HepG2 (cell line): ENCODE results near the gene GFER. TPM values are rescaled to one million over a fixed set of nuclear protein-coding genes. Genes with fewer than 3 reads are reported as not detected.

ENCODE experiments used
- AGO2 ChIP-seq: fragments of 200-400 bp; formaldehyde crosslinking; optimal IDR thresholded peaks from 2 replicates; pipeline ENCODE3; 2017; ENCODE audit warnings: mild to moderate bottlenecking, low read depth, low read length, moderate library complexity
- EP300 ChIP-seq, 3 experiments: sonication (generic) in 1 of 3; formaldehyde crosslinking in 1 of 3; IDR thresholded peaks; 2 replicates each; pipeline versions ENCODE4 v1.5.1 to v1.6.1; 2011 to 2020; ENCODE audit warnings: low read depth in 2 of 3, low read length in 2 of 3, borderline replicate concordance in 1 of 3, improper control_type of control experiment in 1 of 3, mild to moderate bottlenecking in 1 of 3, missing genetic modification reagents in 1 of 3, moderate library complexity in 1 of 3
- HNRNPLL ChIP-seq: fragments of 200-400 bp; formaldehyde crosslinking; IDR thresholded peaks from 2 replicates; pipeline ENCODE4 v1.6.1; 2017; ENCODE audit warnings: mild to moderate bottlenecking, low read depth, low read length; ENCODE audit not compliant: poor library complexity, severe bottlenecking
- IRF2 ChIP-seq: IDR thresholded peaks from 2 replicates; pipeline ENCODE4 v1.6.1; 2018; ENCODE audit warnings: missing genetic modification reagents, missing compliant biosample characterization
- NFKB2 ChIP-seq: sonication (generic); formaldehyde crosslinking; IDR thresholded peaks from 2 replicates; pipeline ENCODE4 v1.4.0; 2020; ENCODE audit warnings: missing genetic modification reagents, borderline replicate concordance
- RAD51 ChIP-seq: fragments of 450-650 bp; IDR thresholded peaks from 2 replicates; pipeline ENCODE4 v1.6.1; 2016; ENCODE audit warnings: borderline replicate concordance
- TGIF2 ChIP-seq: IDR thresholded peaks from 2 replicates; pipeline ENCODE4 v1.6.1; 2016; ENCODE audit warnings: control low read depth, missing compliant biosample characterization
- THAP11 ChIP-seq: IDR thresholded peaks from 2 replicates; pipeline ENCODE4 v1.6.1; 2016; ENCODE audit warnings: missing biosample characterization, missing genetic modification reagents
- ZNF333 ChIP-seq: sonication (generic); formaldehyde crosslinking; IDR thresholded peaks from 2 replicates; pipeline ENCODE4 v1.4.0; 2020; ENCODE audit warnings: mild to moderate bottlenecking, missing genetic modification reagents, borderline replicate concordance
- ZNF816 ChIP-seq: sonication (generic); formaldehyde crosslinking; IDR thresholded peaks from 2 replicates; pipeline ENCODE4 v1.8.0; 2022; ENCODE audit warnings: missing genetic modification reagents, mild to moderate bottlenecking, borderline replicate concordance
- polyA plus RNA-seq, 8 experiments: library from polyadenylated mRNA; depleted of rRNA in 3 of 8; stranded (reverse) in 7 of 8; unstranded in 1 of 8; fragments of >200 nt; fragmentation: Illumina TruSeq in 4 of 8; extraction: Trizol in 4 of 8; gene quantifications; 2 replicates each; pipeline versions ENCODE4 v1.2.1 to v1.2.3, GENCODE V29; 2011 to 2016; ENCODE audit warnings: low read depth in 4 of 8, missing spikeins in 1 of 8, mixed read lengths in 1 of 8; ENCODE audit not compliant: insufficient read depth in 1 of 8
- total RNA-seq, 5 experiments: library from RNA; depleted of rRNA; stranded (reverse); fragments of >200 nt; fragmentation: Illumina TruSeq; extraction: Trizol; gene quantifications; 2 replicates each; pipeline ENCODE4 v1.2.3, GENCODE V29; 2016; ENCODE audit warnings: low read depth in 1 of 5
- TF ChIP-seq, protein P1 (sequence below), 2 experiments: sonication (generic) in 1 of 2; formaldehyde crosslinking in 1 of 2; IDR thresholded peaks; 2 replicates each; pipeline versions ENCODE4 v1.5.1 to v1.6.1; 2011 to 2020; ENCODE audit warnings: borderline replicate concordance in 1 of 2, low read depth in 1 of 2, low read length in 1 of 2, mild to moderate bottlenecking in 1 of 2, missing genetic modification reagents in 1 of 2, moderate library complexity in 1 of 2
- TF ChIP-seq, protein P2 (sequence below): sonication (generic); formaldehyde crosslinking; IDR thresholded peaks from 2 replicates; pipeline ENCODE4 v1.9.0; 2022; ENCODE audit warnings: low read depth, missing genetic modification reagents
- TF ChIP-seq, protein P3 (sequence below): sonication (generic); formaldehyde crosslinking; IDR thresholded peaks from 2 replicates; pipeline ENCODE4 v1.4.0; 2020; ENCODE audit warnings: missing genetic modification reagents
- TF ChIP-seq, protein P4 (sequence below): sonication (generic); formaldehyde crosslinking; IDR thresholded peaks from 2 replicates; pipeline ENCODE4 v1.5.0; 2020; ENCODE audit warnings: missing genetic modification reagents
- TF ChIP-seq, protein P5 (sequence below): sonication (generic); formaldehyde crosslinking; IDR thresholded peaks from 2 replicates; pipeline ENCODE4 v1.5.1; 2020; ENCODE audit warnings: mild to moderate bottlenecking, missing genetic modification reagents, moderate library complexity

Gene GFER
- total and polyA plus RNA-seq, 2 of the 13 experiments (the other 11 are each of a cell fraction or from before 2014, with no cell fraction given): 28.6 to 71.7 TPM

DNA sequence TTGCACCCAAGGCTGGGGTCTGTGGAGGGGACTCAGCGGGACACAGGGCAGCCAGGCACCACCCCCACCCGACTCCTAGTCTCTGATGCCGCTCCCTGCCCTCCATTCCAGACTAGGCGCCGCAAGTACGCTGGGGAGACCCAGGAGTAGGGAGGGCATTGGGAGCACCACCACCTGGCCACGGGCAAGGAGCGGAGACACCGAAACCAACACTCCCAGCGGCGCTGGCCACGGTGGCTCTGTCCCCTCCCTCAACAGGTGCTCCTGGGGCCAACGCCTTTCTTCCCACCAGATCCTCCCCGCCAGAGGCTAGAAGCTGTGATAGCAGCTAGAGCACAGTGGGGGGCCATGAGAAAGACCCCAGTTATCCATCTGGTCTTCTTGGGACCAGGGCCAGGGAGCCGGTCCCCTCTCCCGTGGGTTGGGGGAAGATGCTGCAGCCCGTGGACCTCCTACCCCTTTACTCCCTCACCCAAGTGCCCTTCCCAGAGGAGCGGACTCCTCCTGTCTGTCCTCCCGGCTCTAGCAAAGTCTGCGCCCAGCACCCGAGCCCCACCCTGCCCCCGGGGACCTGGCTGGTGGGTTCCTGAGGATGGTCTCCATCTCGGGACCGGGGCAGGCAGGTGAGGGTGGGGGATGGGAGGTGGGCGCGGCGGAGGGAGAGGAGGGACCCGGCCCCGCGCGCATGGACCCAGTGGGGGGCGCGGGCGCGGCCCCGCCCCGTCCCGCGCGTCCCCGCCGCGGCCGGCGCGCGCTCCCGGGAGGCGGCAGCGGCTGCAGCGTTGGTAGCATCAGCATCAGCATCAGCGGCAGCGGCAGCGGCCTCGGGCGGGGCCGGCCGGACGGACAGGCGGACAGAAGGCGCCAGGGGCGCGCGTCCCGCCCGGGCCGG, 5.5 kb downstream of the GFER start, which contains the start of gene SYNGR3 (continued):
- TF ChIP-seq, protein P1, sequence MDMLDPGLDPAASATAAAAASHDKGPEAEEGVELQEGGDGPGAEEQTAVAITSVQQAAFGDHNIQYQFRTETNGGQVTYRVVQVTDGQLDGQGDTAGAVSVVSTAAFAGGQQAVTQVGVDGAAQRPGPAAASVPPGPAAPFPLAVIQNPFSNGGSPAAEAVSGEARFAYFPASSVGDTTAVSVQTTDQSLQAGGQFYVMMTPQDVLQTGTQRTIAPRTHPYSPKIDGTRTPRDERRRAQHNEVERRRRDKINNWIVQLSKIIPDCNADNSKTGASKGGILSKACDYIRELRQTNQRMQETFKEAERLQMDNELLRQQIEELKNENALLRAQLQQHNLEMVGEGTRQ (IDR thresholded peaks at IDR 0.05; ENCODE audit: low read depth, low read length): no peak
- TF ChIP-seq, protein P1 (CRISPR knock-in tag; IDR thresholded peaks at IDR 0.05; ENCODE audit: borderline replicate concordance): no peak
- no peak for TF ChIP-seq THAP11
- 0 out of 2 replicates have a peak, but pooled peaks have one; percentile 20 for TF ChIP-seq NFKB2
- TF ChIP-seq AGO2: peak; percentile 40
- TF ChIP-seq HNRNPLL: no peak
- TF ChIP-seq, protein P2, sequence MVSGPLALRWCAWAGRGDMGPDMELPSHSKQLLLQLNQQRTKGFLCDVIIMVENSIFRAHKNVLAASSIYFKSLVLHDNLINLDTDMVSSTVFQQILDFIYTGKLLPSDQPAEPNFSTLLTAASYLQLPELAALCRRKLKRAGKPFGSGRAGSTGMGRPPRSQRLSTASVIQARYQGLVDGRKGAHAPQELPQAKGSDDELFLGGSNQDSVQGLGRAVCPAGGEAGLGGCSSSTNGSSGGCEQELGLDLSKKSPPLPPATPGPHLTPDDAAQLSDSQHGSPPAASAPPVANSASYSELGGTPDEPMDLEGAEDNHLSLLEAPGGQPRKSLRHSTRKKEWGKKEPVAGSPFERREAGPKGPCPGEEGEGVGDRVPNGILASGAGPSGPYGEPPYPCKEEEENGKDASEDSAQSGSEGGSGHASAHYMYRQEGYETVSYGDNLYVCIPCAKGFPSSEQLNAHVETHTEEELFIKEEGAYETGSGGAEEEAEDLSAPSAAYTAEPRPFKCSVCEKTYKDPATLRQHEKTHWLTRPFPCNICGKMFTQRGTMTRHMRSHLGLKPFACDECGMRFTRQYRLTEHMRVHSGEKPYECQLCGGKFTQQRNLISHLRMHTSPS (CRISPR knock-in tag): no peak
- TF ChIP-seq, protein P3, sequence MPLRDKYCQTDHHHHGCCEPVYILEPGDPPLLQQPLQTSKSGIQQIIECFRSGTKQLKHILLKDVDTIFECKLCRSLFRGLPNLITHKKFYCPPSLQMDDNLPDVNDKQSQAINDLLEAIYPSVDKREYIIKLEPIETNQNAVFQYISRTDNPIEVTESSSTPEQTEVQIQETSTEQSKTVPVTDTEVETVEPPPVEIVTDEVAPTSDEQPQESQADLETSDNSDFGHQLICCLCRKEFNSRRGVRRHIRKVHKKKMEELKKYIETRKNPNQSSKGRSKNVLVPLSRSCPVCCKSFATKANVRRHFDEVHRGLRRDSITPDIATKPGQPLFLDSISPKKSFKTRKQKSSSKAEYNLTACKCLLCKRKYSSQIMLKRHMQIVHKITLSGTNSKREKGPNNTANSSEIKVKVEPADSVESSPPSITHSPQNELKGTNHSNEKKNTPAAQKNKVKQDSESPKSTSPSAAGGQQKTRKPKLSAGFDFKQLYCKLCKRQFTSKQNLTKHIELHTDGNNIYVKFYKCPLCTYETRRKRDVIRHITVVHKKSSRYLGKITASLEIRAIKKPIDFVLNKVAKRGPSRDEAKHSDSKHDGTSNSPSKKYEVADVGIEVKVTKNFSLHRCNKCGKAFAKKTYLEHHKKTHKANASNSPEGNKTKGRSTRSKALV (CRISPR knock-in tag): no peak
- TF ChIP-seq ZNF816 (CRISPR knock-in tag): no peak
- no peak for TF ChIP-seq TGIF2 (CRISPR knock-in tag)
- TF ChIP-seq, protein P4, sequence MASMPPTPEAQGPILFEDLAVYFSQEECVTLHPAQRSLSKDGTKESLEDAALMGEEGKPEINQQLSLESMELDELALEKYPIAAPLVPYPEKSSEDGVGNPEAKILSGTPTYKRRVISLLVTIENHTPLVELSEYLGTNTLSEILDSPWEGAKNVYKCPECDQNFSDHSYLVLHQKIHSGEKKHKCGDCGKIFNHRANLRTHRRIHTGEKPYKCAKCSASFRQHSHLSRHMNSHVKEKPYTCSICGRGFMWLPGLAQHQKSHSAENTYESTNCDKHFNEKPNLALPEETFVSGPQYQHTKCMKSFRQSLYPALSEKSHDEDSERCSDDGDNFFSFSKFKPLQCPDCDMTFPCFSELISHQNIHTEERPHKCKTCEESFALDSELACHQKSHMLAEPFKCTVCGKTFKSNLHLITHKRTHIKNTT (CRISPR knock-in tag): no peak
- no peak for TF ChIP-seq IRF2 (CRISPR knock-in tag)
- no peak for TF ChIP-seq EP300 (IDR thresholded peaks at IDR 0.05; ENCODE audit: low read depth in 2 of 2, low read length in 2 of 2)
- no peak for TF ChIP-seq EP300 (CRISPR knock-in tag; IDR thresholded peaks at IDR 0.05; ENCODE audit: borderline replicate concordance)
- TF ChIP-seq, protein P5, sequence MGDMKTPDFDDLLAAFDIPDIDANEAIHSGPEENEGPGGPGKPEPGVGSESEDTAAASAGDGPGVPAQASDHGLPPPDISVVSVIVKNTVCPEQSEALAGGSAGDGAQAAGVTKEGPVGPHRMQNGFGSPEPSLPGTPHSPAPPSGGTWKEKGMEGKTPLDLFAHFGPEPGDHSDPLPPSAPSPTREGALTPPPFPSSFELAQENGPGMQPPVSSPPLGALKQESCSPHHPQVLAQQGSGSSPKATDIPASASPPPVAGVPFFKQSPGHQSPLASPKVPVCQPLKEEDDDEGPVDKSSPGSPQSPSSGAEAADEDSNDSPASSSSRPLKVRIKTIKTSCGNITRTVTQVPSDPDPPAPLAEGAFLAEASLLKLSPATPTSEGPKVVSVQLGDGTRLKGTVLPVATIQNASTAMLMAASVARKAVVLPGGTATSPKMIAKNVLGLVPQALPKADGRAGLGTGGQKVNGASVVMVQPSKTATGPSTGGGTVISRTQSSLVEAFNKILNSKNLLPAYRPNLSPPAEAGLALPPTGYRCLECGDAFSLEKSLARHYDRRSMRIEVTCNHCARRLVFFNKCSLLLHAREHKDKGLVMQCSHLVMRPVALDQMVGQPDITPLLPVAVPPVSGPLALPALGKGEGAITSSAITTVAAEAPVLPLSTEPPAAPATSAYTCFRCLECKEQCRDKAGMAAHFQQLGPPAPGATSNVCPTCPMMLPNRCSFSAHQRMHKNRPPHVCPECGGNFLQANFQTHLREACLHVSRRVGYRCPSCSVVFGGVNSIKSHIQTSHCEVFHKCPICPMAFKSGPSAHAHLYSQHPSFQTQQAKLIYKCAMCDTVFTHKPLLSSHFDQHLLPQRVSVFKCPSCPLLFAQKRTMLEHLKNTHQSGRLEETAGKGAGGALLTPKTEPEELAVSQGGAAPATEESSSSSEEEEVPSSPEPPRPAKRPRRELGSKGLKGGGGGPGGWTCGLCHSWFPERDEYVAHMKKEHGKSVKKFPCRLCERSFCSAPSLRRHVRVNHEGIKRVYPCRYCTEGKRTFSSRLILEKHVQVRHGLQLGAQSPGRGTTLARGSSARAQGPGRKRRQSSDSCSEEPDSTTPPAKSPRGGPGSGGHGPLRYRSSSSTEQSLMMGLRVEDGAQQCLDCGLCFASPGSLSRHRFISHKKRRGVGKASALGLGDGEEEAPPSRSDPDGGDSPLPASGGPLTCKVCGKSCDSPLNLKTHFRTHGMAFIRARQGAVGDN: peak; percentile 22; the same call in 1 of the 2 replicates
- no peak for TF ChIP-seq ZNF333 (CRISPR knock-in tag)
- no peak for TF ChIP-seq RAD51
